ENCODE data around the gene RAD18.
A peak's percentile ranks its signal among the peaks of the same experiment; 100 is the strongest.

The RAD18 gene

DNA sequence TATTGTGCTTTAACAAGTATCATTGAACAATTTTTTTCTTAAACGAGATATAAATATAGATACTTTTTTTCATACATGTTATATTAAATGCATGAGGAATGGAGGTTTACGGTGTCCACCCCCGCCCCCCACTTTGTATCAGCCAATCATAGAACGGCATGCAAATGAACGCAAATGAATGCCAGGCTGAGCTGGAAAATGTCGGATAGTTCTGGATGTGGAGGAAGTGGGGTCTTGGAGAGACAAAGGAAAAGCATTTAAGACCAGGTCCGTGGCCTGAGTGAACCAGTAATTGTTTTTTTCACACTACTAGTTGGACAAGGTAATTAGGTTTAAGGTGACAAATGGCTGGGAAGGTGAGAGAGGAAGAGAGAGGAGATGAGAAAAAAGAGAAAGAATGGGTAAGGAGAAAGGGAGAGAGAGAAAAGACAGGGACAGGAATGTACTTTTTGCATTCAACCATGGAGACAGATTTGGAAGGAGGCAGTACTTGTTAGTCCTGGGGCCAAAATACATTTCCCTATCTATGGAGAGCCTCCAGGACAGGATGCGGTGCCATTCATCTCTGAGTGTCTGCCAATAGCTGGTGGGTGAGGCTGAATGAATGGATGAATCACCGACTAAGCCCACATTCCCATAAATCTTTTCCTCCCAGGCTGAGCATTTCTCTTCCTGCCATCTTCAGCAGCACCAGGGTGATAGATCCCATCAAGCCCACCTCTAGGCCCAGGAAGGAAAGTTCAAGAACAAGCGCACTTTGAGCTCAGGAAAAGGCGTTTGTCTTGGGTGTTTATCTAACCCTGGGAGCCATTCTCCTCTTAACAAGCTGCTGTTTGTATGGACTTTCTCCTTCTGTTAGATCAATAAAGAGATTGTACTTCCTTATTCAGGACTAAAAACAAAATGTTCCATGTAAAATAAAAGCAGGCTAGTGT, 1.4 kb upstream of the RAD18 start:
- peak; percentile 35 for DNase-seq

DNA sequence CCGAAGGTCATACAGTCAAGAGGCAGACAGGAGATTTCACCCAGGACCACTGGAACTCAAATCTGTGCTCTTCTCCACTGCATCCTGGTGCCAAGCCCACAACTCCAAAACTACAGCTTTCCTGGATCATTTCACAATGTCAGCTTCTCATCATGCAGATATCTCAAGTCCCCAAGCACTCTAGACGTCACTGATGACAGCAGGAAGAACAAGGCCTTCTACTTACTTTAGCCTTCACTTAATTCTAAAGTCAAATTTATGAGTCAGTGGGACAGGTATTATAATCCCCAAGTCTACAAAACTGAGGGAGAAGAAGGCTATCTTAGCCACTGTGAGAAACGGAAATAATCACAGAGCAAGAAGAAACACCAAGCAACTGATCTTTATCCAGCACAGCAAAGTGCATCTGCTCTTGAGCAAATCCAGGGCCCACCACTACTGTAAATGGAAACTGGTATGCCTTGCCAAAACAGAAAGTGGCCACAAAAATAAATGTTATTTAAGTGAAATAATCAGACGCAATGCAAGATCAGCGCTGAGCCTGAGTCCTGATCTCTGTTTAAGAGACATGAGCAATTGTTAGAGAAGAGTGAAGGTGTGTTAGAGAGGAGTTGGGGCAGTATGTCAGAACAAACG, 928 bp downstream of the RAD18 start:
- DNase-seq = no peak

DNA sequence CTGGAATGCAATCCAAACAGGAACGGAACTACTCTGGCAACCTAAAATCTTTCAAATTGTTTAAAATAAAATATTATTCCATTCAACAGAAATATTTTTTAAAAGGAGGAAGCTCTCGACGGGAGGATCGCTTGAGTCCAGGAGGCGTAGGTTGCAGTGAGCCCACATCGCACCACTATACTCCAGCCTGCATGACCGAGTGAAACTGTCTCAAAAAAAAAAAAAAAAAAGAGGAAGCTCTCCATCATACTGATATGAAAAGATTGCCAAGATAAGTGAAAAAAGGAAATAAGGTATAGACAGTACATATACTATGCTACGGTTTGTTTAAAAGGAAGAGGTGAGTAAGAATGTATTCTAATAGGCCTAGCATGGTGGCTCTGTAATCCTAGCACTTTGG, 3.6 kb downstream of the RAD18 start:
- no peak for DNase-seq

DNA sequence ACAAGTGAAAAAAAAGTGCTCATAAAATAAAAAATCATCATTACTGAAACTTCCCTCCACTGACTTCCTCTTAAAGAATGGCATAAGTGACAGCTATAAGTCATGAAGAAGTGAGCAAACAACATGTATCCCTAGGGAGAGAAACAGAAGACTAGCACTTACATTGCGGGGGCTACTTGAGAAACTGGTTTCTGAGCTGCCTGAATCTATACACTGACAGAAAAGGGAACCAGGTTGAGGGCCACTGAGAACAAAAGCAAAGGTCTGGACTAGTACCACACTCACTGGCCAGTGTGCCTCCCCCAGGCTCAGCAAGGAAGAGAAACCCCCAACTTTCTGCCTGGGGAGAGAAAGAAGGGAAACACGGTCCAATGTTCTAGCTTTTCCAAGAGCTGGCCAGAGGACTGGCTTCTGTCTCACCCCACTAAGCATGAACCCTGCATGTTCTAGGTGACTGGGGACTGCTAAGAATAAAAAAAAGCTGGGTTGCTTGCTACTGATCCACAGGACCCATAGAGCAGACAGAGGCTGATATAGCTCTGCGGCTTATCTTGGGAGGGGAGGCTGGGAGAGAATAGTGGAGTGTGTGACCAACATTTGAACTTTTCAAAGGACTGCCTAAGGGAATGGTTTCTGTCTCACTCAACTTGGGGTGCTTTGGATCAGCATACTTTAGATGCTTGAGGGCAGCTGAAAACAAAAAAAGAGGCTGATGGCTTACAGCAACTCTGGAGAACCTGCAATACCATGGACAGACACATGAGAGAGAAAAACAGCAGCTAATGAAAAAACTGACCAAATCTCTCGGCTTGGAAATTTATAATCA, 8.1 kb downstream of the RAD18 start:
- DNase-seq = no peak

DNA sequence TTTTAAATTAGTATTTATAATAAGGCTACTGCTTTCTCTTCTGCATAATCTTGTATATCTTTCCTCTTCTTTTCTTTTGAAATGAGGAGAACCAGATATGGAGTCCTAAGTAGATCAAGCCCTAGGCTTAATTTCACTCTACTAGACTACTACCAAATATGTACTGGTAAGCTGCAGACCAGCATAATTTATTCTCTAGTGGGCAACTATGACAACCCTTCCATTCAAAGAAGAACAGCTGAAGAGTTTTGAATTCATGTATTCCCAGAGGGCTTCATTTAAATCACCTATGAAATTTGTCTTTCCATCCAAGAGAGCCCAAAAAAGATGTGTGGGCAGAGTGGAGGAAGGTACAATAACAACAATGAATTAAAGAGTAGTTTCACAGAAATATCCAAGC, 10.0 kb downstream of the RAD18 start:
- DNase-seq = no peak

DNA sequence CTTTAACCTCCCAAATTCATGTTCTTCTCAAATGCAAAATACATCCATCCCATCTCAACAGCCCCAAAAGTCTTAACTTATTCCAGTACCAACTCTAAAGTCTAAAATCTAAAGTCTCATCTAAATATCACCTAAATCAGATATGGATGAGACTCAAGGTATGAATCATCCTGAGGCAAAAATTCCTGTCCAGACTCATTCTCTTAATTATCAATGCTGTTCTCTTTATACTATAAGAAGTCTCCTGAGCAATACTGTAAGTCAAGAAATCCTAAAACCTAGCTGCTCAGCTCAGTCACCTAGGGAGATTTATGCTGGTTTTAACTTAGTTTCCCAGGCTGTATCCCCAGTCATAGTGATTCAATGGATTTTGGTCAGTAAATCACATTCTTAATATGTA, 11.1 kb downstream of the RAD18 start:
- no peak for DNase-seq

DNA sequence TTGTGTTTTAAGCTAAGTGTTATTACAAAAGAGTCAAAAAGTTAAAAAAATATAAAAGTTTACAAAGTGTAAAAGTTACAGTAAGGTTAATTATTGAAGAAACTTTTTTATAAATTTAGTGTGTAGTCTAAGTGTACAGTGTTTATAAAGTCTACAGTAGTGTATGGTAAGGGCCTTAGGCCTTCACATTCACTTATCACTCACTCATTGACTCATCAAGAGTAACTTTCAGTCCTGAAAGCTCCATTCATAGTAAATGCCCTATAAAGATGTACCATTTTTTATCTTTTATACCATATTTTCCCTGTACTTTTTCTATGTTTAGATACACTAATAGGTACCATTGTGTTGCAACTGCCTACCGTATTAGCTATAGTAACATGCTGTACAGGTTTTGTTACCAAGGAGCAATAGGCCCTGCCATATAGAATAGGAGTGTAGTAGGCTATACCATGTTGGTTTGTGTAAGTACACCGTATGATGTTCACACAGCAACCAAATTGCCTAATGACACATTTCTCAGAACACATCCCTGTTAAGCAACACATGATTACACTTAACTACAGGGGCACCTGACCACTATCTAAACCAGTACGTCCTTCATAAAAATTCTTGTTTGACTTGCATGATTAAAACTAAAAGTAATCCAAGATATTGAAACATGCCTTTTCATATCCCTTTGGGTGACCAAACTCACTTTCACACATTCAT, 17.2 kb downstream of the RAD18 start:
- DNase-seq = no peak

DNA sequence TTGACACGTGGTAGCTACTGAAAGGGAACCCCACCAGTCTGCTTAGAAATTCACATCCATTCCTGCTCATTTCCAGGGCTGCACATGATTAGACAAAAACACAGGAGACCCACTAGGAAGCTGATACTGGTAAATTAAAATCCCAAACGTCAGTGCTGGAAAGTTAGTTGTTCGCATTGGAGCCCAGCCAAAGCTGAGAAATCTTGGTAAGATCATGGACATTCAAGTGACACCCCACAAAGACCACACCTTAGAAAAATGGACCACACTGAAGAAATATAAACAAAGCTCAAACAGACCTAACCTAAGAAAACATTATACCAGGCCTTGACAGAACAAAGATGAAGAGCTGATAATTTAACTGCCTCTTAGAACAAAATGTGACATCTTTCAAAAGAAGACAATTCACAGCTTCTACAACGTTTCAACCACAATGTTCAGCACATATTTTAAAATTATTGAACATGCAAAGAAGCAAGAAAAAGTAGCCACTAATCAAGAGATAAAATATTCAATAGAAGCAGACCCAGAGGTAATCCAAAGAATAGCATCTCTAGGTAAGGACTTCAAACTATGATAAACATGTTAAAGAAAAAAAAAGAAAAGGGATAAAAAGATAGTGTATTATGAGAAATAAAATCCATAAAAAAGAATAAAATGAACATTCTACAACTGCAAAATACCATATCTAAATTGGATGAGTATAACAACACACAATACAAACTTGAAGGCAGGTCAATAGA, 20.4 kb downstream of the RAD18 start:
- DNase-seq = no peak

DNA sequence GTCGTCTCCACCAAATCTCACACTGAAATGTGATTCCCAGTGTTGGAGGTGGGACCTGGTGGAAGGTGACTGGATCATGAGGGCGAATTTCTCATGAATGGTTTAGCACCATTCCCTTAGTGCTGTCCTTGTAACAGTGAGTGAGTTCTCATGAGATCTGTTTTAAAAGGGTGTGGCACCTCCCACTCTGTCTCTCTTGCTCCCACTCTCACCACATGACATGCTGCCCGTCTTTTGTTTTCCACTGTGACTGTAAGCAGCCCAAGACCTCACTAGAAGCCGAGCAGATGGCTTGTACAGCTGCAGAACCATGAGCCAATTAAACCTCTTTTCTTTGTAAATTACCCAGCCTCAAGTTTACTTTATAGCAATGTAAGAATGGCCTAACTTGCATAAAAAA, 21.2 kb downstream of the RAD18 start:
- no peak for DNase-seq

DNA sequence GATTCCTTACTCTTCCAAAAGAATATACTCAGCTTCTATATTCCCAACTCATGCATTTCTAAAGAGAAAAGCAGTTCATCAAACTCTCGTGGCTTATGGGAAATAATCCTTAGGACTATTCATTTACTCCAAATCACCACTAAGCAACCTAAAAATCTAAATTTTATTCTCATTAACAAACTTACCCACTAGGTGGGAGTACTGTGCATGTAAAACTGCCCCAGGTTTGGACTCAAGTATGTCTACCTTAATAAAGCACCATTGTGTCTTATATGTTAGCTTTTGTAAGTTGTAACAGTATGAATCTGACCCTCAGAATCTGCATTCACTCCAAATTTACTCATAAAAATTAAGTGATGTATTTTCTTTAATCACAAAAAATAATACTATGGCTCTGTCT, 25.3 kb downstream of the RAD18 start:
- no peak for DNase-seq

DNA sequence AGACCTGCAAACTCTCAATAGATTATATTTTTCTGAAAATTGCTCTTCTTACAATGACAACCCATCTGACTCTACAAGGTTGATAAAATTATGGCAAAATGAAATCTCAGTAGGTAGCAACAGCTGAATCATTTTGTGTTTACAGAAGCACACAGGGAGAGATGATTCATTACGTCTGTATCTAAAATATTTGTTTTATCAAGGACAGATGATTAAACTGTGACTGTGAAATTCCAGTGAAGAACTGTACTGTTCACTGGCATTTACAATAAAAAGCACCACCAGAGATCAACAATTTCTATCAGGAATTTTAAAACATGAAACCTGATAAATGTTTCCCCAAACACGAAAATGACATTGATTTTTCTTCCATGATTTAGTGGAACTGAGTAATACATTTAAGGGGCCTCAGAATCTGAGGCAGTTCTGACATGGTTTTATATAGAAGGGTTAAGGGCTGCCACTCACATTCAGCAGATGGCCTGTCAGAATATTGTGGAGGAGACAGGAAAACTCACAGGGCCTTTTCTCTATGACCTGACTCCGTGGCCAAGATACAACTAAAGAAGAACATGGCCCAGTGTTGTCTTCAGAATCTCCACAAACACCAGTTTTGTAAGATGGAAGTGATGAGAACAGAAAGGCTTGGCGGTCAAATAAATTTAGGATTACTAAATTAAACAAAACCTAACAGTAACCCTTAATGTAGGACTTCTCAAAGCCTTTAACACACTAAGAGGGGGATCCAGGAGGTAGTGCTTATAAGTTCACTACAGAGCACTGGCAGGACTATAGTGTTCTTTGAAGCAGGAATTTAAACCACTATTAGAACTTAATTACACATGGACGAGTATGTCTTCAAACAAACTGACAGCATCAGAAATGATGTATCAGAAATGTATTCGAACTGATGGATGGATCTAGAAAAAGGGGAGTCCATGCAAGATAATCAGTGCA, 25.9 kb downstream of the RAD18 start:
- DNase-seq = no peak

DNA sequence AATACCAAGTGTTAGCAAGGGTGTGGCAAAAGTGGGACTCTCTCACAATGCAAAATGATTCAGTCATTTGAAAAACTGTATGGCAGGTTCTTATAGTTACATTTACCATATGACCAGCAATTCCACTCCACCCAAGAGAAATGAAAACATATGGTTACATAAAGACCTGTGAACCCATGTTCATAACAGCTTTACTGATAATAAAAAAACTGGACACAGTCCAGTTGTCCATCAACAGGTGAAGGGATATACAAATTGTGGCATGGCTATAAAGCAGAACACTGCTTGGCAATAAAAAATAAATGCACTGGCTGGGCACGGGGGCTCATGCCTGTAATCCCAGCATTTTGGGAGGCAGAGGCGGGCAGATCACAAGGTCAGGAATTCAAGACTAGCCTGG, 30.8 kb downstream of the RAD18 start:
- DNase-seq = no peak

DNA sequence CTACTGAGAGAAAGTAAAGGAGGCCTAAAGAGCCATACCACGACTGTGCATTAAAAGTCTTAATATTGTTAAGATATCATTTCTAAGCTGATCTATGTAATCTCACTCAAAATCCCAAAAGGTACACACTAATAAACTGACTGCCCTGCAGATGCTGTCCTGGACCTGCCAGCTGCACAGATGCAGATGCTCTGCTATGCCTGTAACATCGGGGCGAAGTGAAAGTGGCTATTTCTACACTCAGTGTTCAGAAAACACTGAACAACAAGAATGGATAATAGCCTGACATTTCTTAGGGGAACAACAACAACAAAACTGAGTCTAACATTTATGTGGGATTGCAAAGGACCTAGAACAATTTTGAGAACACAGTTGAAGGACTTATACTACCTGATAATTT, 31.9 kb downstream of the RAD18 start:
- no peak for DNase-seq

DNA sequence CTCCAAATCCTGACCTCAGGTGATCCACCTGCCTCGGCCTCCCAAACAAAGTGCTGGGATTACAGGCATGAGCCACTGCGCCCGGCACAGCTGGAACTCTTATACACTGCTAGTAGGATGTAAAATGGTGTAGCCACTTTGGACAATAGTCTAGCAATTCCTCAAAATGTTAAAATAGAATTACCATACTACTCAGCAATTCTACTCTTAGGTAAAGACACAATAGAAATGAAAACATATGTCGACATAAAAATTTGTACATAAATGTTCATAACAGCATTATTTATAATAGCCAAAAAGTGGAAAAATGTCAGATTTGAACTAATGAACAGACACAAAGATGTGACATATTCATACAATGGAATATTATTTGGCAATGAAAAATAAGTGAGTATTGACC, 33.4 kb downstream of the RAD18 start:
- no peak for DNase-seq

DNA sequence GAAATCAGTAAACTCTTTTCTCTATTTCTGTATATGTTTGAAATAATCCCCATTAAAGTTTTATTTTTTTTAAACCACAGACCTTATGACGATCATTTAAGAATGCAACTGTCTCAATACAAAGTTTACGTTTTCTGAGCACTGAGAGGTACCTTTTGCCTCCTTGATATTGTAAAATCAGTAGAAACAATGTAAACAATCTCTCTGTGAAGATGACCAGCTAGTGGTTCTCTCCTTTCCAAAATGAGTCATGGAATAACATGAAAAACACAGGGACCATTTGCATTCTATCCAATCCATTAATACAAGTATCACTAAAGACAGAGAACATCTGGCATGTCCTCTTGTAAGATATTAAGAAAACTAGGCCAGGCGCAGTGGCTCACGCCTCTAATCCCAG, 48.8 kb downstream of the RAD18 start:
- no peak for DNase-seq

DNA sequence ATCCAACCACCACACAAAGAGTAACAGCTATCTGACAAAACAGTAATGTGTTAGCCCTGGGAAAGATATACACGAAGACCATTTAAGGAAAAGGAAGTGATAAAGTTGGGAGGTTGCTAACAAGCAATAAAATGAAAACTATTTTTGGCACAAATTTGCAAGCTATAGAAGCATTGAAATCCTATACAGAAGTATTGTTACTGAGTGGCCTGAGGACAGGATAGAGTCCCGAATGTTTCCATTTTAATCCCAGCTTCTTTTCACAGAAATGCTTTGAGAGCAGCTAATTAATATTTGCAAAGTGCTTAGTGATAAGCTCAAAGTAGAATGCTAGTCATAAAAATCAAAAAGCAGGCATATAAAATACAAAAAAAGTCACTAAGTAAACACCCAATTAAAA, 51.5 kb downstream of the RAD18 start:
- DNase-seq = no peak

DNA sequence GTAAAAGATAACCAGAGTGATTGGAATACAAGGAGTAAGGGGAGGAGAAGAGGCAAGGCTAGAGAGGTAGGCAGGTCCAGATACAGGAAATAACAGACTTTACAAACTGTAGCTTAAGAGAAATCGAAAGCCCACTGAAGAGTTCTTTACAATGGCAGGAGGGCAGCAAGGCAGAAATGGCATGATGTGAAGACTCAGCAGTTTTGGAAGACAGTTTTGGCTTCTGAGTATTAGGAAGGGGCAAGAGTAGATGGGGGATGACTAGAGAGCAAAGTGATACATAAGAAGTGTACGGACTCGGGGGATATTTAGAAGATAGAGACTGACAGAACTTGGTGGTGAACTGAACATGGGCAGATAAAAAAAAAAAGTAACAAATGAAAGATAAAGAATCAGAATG, 54.1 kb downstream of the RAD18 start:
- DNase-seq = no peak

DNA sequence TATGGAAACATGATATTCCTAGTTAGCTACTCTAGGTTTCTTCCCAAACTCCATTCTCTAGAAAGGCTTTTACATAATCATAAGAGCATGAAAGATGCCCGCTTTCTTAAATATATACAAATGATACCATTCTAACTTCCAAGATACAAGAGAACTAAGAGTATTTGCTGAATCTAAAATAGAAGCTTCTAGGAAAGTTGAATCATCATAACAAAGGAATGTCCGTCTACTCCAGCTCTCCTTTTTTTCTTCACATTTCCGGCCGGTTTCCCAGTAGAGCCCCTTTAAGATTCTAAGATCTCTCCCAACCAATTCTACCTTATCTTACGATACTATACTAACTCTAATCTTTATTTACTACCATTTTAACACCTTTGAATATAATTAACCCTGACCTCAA, 60.1 kb downstream of the RAD18 start:
- DNase-seq = no peak

DNA sequence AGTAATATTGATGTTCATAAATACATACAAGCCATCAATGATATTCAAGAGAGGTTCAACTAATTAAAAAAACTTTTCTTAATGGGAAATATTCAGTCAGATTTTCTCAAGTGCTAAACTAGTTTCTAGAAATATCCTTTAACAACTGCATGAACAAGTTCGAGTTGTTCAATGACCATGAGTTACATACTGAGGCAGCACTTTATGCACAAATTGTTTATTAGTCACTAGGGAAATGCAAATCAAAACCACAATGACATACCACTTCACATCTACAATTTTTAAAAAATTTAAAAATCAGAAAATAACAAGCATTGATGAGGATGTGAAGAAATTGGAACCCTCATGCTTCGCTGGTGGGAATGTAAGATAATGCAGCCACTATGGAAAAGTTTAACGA, 62.4 kb downstream of the RAD18 start:
- no peak for DNase-seq

DNA sequence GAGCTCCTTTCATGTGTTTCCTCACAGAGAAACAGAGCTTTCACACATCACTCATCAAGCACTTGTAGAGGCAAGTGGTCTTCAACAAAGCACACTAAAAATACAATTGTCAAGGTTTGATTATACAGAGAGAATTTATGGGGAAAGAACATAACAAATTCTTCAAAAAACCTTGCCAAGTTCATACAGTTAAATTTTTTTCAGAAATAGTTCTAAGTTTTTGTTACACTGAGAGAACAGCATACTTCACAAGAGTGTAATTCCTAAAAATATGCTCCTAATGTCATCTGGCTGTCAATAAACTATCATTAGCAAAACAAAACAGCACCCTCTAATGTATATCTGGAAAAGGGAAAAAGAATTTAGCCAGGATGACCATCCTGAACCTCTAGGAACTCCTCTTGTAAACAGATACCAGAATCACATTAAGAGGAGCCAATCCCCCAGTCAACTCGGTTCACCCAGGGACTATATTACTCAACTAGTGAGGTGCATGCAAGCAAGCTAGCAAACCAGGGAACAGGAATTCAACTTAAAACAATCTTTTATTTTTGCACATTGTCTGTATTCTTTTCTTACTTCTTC, 63.3 kb downstream of the RAD18 start:
- no peak for DNase-seq

DNA sequence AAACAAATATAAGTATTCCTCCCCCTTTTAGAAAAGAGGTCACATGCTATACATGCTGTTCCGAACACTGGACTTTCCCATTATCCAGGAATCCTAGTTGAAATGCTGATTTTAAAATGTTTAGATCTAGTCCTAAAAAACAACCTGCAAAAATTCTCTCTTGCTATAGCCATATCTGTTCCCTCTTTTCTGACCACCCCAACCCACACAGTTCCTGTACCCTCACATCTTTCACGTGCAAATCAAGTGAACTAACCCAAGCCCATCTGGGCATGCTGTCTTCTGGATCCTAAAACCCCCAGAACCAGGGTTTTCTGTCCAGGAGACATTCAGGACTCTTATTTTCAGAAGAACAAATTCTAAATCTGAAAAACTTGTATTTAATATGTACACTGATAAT, 67.4 kb downstream of the RAD18 start:
- DNase-seq = no peak

All from DMS153 (cell line).